Activated CD8-positive, alpha-beta memory T cell treated with anti-CD3 and anti-CD28 coated beads, Interleukin-2, amount 50 U/mL, for 4 hours (primary cell): ENCODE data around the gene PRKAB1.

Source experiments
- DNase-seq: peaks from one replicate; pipeline ENCODE4 v3.0.0-alpha.2; 2020

PRKAB1 gene

GRCh38 chr12:119714614-119715267, 46.8 kb downstream of the PRKAB1 start:
- no peak for DNase-seq

- DNase-seq = no peak
Measured at GRCh38 chr12:119715268-119715620, 47.3 kb downstream of the PRKAB1 start.

GRCh38 chr12:119718141-119718540, 50.2 kb downstream of the PRKAB1 start:
- DNase-seq = no peak

GRCh38 chr12:119720349-119720748, 52.4 kb downstream of the PRKAB1 start:
- DNase-seq = no peak

GRCh38 chr12:119721306-119721705, 53.4 kb downstream of the PRKAB1 start:
- no peak for DNase-seq

GRCh38 chr12:119725523-119725922, 57.6 kb downstream of the PRKAB1 start:
- DNase-seq = no peak

GRCh38 chr12:119727600-119728443, 59.9 kb downstream of the PRKAB1 start:
- DNase-seq = no peak

GRCh38 chr12:119728444-119728745, 60.5 kb downstream of the PRKAB1 start:
- DNase-seq = no peak

- no peak for DNase-seq
Measured at GRCh38 chr12:119729871-119730270, 61.9 kb downstream of the PRKAB1 start.

- DNase-seq = no peak
Measured at GRCh38 chr12:119730381-119730780, 62.4 kb downstream of the PRKAB1 start.
